Activated CD4-positive, alpha-beta T cell treated with anti-CD3 and anti-CD28 coated beads for 4 hours (primary cell): ENCODE data around the gene SERPINA5.

Experiments
- DNase-seq, 2 donors: peaks; one replicate each; pipeline ENCODE4 v3.0.0-alpha.2; 2020

SERPINA5 gene

DNA sequence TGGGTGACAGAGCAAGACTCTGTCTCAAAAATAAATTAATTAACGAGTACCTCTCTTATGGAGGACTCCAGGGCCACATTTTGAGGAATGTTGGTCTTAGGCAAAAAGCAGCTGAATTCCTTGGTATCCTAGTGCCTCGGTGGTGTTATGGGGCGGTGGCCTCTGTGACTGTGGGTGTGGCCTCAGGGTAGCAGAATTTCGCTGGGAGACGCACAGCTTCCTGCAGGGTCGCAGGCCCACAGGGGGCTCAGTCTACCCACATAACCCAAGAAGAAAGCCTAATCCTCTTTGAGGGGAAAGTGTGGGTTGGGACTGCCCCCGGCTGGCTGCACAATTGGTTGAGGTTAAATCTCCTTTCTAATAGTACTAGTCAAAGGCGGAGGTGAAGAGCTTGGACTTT, 31.2 kb upstream of the SERPINA5 start:
- DNase-seq, result no peak

DNA sequence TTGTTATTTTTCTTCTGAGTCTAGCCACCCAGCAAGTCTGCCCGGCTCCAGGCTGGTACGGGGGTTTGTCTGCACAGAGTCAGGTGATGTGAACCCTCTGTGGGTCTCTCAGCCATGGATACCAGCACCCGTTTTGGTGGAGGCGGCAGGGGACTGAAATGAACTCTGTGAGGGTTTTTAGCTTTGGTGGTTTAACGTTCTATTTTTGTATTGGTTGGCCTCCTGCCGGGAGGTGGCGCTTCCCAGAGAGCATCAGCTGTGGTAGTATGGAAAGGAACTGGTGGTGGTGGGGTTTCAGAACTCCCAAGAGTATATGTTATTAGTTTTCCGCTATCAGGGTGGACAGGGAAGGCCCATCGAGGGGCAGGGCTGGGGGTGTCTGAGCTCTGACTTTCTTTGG, 25.2 kb upstream of the SERPINA5 start:
- no peak for DNase-seq

DNA sequence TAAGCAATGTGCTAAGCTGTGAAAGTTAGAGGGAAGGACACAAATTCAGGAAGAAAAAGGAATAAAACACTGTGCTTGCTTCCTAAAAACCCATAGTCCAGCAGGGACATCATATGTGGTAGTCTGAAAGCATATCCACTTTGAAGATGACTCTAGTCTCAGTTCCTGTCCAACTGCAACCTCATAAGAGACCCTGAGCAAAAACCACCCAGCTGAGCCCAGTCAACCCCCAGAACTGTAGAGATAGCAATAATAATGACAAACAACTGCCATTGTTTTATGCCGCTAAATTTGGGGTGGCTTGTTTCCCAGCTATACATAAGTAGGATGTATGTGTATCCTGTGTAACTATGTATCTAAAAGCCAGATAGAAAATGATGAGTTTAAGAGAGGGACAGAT, 23.9 kb upstream of the SERPINA5 start:
- no peak for DNase-seq

DNA sequence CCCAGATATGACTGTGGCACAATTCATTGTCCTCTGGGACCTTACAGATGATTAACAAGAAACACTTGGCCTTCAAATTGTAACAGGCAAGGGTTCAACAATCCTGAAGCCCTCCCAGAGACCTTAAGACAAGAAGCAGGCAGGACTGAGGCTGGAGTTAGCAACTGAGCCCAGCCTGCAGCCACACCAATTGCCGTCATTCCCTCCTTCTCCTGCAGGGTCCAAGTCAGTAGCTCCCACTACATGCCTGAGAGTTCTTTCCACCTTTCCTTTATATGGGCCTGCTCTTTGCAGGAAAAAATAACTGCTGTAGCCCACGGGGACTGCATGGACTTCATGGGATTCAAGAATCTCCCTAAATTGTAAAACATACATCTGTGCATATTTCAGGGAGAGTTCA, 22.4 kb upstream of the SERPINA5 start:
- DNase-seq, result no peak

DNA sequence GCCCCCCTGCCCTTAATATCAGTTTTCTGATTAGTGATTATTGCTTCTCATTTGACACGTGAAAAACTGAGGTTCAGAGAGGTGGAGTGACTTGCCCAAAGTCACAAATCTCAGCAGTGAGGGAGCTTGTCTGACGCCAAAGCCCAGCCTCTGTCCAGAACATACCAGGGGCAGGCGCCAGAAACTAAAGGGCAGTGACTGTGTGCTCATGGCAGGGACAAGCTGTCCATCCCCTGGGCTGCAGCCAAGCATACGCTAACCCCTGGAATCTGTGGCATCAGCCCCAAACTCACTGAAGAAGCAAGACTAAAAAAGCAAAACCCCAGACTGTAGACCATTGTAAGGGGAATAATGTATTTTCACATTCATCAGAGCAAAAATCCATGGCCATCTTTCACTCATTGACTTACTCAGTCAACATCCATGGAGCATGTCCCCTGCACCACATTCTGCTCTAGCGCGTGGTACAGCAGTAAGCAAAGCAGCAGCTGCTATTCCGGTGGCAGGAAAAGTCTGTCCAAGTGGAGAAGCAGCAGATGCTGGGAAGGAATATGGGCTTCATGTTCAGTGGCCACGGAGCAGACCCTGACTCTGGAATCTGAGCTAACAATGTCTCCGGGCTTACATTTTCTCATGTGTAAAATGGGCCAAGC, 21.5 kb upstream of the SERPINA5 start:
- no peak for DNase-seq

DNA sequence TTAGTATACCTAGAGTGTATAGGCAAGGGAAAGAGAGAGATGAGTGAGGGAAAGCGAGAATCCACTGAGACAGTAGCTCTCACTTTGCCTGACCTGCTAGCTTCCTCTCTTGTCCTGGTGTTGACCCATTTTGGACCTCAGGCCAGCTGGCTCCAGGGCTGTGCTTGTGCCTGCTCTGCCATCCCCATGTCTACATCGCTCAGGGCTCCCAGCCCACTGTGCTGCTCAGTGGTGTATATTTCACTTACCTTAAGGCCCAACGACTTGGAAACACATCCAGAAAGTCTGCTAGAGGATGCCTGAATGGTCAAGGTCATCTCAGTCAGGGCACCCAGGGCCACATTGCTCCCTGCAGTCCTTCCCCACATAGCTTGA, 20.9 kb upstream of the SERPINA5 start:
- no peak for DNase-seq

DNA sequence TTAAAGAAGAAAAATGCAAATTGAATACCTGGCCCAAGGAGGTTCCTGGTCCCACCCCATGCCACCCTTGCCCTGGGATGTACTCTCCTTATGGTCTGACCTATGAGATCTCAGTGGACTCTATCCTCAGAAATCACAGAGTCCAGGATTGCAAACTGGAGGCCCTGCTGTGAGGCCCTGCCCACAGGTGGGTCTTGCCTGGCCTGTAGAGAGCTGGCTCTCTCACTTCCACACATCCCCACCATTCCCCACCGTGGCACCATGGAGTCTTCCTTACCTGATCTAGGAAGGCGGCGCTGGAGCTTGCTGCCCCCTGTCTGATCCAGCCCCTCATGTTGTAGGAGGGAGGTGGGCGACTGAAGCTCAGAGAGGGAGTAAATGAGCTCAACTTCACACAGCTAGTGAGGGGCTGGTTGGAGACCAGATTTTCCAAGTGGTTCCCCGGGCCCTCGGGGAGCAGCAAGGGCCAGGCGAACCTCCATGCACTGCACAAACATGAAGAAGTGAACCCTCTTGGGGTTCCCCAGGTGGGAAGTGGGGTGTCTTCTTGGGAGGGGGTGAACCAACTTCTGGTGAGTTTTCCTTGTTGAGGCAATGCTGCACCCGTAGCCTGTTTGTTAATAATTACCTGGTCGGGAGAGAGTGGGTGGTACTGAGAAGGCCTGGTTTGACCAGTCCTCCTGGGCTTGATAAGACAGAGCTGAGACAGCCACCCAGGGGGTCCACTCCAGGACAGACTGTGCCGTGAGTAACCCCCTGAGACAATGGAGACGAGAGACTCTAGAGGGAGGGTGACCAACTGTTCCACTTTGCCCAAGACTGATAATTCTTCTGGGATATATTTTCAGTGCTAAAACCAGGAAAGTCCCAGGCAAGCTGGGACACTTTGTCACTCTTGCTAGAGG, 20.2 kb upstream of the SERPINA5 start, which contains the start of gene SERPINA4:
Gene SERPINA4 (plus strand): TSS at position 692 of the 905 bp plus-strand sequence. CDS start 2,041 bp downstream, outside the sequence.
- DNase-seq, result no peak

DNA sequence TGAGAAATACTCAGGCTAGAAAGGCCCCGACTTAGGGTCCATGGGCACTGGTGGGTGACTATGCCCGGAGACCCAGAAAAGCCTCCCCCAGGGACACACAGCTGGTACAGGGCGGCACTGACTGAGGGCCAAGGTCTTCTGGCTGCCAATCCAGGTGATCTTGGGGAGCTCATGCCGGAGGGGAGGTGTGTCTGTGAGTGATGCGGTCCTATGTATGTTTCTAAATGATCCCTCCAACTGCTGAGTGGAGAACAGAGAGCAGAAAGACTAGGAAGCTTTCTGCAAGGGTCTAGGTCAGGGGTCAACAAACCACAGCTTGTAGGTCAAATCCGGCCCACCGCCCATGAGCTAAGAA, 19.6 kb upstream of the SERPINA5 start:
- DNase-seq, result no peak

DNA sequence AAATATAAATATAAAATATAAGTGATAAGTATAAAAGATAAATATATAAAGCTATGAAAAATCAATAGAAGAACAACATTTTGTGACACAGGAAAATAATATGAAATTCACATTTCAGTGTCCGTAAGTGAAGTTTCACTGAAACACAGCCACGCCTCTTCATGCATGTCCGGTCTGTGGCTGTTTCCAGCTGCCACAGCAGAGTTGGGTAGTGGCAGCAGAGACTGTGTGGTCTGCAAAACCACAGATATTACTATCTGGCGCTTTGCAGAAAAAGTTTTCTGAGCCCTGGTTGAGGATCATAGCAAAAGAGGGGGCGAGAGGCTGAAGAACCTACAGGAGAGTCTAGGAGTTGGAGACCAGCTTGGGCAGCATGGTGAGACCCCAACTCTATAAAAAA, 19.2 kb upstream of the SERPINA5 start:
- DNase-seq, result no peak

DNA sequence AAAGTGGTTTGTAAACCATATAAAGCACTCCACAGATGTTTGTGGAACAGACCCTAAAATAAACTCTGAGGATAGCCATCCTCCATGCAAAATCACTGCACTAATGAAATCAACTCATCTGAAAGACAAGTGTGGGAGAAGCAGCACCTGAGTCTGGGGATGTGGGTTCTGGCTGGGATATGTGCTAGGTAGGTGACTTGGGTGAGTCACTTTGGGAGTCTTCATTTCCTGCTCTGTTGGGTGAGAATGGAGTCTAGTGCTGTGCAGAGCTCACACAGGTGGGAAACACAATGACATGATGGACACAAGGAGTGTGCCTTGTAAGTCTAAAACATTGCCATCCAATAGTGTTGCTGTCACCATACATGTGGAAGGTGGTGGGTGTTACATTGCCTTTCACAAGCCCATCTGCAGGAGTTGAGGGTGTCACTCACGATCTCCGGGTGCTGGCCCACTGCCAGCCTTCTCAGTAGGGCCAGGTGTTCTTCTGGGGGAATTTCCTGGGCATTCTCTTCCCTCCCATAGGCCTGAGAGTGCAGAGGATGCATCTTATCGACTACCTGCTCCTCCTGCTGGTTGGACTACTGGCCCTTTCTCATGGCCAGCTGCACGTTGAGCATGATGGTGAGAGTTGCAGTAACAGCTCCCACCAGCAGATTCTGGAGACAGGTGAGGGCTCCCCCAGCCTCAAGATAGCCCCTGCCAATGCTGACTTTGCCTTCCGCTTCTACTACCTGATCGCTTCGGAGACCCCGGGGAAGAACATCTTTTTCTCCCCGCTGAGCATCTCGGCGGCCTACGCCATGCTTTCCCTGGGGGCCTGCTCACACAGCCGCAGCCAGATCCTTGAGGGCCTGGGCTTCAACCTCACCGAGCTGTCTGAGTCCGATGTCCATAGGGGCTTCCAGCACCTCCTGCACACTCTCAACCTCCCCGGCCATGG, 18.0 kb upstream of the SERPINA5 start:
- no peak for DNase-seq

DNA sequence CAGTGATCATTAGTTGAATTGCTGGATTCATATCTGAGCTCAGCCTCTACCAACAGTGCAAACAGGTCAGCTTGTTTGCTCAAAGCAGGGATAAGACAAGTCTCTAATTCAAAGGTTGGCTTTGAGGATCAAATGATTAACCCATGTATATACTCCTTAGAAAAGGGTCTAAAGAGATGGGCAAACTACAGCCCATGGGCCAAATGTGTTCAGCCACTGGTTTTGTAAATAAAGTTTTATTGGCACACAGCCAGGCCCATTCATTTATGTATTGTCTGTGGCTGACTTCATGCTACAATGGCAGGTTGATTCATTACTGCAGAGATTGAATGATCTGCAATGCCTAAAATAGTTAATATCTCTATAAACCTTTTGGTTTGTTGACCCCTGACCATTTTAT, 16.8 kb upstream of the SERPINA5 start:
- no peak for DNase-seq

DNA sequence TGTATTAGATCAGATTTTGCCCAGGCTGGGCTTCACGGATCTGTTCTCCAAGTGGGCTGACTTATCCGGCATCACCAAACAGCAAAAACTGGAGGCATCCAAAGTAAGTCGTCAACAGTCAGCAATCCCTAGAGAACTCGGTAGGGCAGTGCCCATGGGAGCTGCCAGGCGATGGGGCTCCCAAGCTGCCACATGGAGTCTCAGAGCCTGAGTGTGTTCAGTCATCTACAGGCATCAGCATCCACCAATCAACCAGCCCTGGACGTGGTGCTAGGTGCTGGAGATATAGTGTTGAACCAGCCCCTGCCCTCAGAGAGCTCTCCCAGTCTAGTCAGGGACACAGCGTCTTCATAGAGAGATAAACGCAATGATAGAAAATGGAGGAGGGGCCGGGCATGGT, 13.0 kb upstream of the SERPINA5 start:
- DNase-seq, result no peak

DNA sequence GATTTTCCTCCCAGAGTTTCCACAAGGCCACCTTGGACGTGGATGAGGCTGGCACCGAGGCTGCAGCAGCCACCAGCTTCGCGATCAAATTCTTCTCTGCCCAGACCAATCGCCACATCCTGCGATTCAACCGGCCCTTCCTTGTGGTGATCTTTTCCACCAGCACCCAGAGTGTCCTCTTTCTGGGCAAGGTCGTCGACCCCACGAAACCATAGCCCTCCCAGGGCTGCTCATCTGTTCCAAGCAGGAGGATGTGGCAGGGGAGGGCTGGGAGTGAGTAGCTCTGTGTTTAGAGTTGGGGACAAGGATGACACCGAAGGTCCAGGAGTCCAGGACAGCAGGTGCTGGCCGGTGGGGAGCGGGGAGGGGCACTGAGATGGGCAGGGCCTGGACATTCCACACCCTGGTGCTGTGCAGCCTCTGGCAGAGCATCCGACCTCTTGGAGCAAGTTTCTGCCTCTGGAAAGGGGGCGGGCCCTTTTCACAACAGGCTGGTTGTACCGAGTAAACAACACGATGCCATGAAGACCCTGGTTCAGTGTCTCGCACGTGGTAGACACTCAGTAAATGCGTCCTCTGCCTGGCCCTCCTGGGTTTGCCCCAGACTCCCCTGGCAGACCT, 11.7 kb upstream of the SERPINA5 start:
- no peak for DNase-seq

DNA sequence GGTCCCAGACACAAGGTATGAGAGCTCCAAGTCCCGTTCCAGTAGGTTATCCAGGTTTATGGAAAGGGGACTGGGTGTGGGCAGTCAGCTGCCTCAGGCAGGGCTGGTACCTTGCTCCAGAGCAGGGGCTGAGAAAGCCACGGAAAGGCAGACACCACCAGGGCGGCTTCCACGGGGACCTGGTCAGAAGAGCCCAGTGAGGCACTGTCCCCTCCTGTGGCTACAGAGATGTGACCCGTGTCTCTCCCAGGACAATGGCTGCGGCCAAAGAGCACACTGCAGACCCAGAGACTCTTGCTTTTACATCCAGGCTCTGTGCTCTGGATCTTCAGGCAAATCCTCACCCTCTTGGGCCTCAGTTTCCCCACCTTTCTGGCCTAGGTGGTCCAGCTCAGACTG, 11.2 kb upstream of the SERPINA5 start:
- DNase-seq, result no peak

DNA sequence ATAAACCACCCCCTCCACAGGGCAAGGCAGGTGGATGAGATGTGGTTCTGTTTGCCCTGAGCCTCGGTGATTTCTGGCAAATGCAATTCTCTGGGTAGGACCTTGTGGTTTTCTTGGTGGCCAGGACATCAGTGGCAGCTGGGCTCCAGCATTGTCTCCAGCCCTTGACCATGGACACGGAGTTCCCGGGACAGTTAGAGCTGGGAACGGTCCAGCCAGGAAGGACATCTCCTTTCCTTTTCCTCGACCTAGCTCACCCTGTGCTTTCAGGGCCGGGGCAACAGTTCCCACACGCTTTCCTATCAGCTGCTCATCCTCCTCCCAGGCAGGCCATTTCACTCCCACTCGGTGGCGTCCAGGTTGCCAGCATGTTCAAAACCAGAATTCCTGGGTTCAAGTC, 10.8 kb upstream of the SERPINA5 start:
- DNase-seq, result no peak

DNA sequence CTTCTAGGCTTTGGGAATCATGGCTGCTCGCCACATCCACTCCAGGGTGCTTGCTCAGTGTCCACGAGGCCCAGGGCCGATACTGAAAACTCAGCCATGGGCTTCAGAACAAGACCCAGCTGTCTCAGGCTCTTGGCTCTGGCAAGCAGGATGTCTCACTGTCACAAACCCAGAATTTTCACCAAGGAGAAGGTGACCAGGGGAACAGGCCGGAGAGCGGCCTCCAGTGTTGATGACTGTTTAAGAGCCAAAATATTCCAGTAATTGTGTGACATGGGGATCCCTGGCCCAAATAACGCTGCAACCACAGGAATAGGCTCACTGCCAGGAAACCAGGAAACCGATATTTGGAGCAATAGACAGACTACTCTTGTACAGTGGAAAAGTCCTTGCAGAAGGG, 9.8 kb upstream of the SERPINA5 start:
- no peak for DNase-seq

DNA sequence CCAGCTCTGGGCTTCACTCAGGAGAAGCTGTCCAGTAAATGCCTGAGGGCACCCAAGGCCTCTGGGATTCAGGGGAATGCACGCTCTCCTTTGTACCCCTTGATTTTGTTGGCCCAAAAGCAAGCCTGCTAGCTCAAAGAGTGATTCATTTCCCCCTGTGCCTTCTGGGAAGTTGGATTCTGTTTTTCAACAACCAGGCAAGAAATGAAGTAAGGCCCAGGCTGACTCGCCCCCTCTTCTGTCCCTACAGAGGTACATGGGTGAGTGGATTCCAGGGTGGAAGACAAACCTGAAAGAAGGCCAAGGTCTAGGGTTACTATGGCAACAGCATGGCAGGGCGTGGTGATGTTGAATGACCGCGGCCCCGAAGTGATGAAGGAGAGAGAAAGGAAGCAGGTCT, 9.3 kb upstream of the SERPINA5 start:
- no peak for DNase-seq

DNA sequence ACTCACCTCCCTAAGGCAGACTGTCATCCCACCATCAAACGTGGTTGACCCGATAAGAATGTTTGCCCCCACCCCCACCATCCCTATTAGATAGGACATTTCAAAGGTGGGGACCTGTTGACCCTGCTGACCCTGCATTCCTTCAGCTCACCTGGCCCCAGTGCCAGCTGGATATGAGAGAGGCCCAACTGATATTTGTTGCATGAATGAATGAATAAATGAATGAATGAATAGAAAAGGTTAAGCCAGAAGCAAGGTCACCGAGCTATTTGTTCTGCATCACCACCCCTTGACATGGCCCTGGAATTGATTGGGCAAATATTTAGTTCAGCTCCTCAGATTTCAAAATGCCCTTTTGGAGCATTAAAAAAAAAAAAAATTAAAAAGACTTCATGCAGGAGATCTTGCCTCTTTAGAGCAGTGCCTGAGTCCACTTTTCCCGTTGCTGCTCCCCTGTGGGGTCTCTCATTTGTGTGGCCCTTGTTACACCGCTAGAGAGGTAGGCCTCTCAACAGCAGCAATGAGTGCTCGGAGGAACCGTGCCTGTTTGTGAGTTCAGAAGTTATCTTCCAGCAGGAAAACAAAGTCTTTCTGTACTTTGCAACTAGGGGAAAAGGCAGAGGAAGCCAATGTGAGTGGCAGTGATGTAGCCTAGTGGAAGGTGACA, 8.5 kb upstream of the SERPINA5 start:
- DNase-seq, result no peak

DNA sequence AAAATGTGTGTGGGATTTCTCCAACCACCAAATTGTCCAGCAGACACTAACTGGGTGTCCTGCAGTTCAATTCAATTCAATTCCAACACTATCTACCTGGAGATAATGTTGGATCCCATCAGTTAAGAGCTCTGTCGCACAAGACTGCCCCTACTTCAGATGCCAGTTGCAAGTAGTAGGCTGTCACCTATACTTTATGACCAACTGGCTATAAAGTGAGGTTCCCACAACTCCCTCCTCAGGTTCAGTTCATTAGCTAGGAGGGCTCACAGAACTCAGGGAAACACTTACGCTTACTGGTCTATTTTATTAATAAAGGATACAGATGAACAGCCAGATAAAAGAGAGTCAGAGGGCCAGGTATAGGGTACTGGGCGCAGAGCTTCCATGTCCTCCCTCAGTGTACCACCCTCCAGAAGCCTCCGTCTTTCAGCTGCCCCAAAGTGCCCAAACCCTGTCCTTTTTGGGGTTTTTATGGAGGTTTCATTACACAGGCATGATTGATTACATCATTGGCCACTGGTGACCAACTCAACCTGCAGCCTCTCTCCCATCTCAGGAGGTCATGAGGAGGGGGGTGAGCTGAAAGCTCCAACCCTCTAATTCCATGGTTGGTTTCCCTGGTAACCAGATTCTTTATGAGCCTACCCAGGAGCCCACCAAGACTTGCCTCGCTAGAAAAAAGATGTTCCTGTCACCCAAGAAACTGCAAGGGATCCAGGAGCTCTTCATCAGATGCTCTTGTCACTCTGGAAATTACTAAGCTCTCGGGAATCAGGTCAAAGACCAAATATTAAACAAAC, 7.5 kb upstream of the SERPINA5 start:
- no peak for DNase-seq

DNA sequence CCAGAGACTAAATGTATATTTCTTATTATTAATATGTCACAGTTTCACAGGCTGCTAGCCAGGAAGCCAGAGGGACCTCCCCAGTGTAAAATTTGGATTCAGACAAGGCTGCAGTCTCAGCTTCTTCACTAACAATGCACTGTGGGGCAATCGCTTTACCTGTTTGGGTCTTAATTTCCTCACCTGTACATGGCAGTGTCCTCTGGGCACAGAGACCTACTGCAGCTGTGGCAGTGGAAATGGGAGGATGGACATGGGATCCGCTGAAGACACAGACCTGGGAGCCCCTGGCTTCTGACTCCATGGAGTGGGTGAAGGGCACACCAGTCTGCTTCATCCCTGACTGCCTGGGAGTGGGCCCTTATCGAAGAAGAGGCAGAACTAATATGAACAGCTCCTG, 6.9 kb upstream of the SERPINA5 start:
- DNase-seq, result no peak
